Activated CD4-positive, alpha-beta T cell treated with anti-CD3 and anti-CD28 coated beads for 1 hour (primary cell): ENCODE results near the gene TMEM63C.
"Not testable (repeated sequence)": the region's sequence is repeated elsewhere in the genome, so short reads cannot be mapped to it uniquely, and the experiment has no call there.

Experiments used
- DNase-seq: peaks from one replicate; pipeline ENCODE4 v3.0.0-alpha.2; 2020

Gene TMEM63C

GRCh38 chr14:77155083-77155482 lies 26.5 kb upstream of the TMEM63C start:
- DNase-seq = no peak

- DNase-seq = no peak
Measured at GRCh38 chr14:77157740-77158139, 23.9 kb upstream of the TMEM63C start.

GRCh38 chr14:77158175-77158881 lies 23.3 kb upstream of the TMEM63C start:
- DNase-seq = no peak

GRCh38 chr14:77158882-77159255 lies 22.7 kb upstream of the TMEM63C start:
- no peak for DNase-seq

- DNase-seq = no peak
Measured at GRCh38 chr14:77161011-77161410, 20.6 kb upstream of the TMEM63C start.

GRCh38 chr14:77170045-77170444 lies 11.6 kb upstream of the TMEM63C start:
- DNase-seq = no peak

- no peak for DNase-seq
Measured at GRCh38 chr14:77172916-77173315, 8.7 kb upstream of the TMEM63C start.

- DNase-seq = not testable (repeated sequence)
Measured at GRCh38 chr14:77173911-77174617, 7.5 kb upstream of the TMEM63C start.

- DNase-seq = no peak
Measured at GRCh38 chr14:77175843-77176242, 5.8 kb upstream of the TMEM63C start.

- DNase-seq = no peak
Measured at GRCh38 chr14:77177702-77178101, 3.9 kb upstream of the TMEM63C start.

- no peak for DNase-seq
Measured at GRCh38 chr14:77178656-77179055, 2.9 kb upstream of the TMEM63C start.

- no peak for DNase-seq
Measured at GRCh38 chr14:77180726-77181602, 634 bp upstream of the TMEM63C start.

- no peak for DNase-seq
Measured at GRCh38 chr14:77183896-77184295, 2.3 kb downstream of the TMEM63C start.

GRCh38 chr14:77184396-77185092 lies 2.9 kb downstream of the TMEM63C start:
- DNase-seq = no peak

GRCh38 chr14:77185093-77185465 lies 3.5 kb downstream of the TMEM63C start:
- no peak for DNase-seq

- no peak for DNase-seq
Measured at GRCh38 chr14:77186911-77187648, 5.5 kb downstream of the TMEM63C start.

- DNase-seq = no peak
Measured at GRCh38 chr14:77187649-77188012, 6.0 kb downstream of the TMEM63C start.

- no peak for DNase-seq
Measured at GRCh38 chr14:77189479-77189878, 7.9 kb downstream of the TMEM63C start.

- DNase-seq = no peak
Measured at GRCh38 chr14:77190977-77191376, 9.4 kb downstream of the TMEM63C start.

- no peak for DNase-seq
Measured at GRCh38 chr14:77194706-77195105, 13.1 kb downstream of the TMEM63C start.

GRCh38 chr14:77195766-77196165 lies 14.2 kb downstream of the TMEM63C start:
- DNase-seq = no peak

- no peak for DNase-seq
Measured at GRCh38 chr14:77197988-77198387, 16.4 kb downstream of the TMEM63C start.
